GM12878 (cell line): ENCODE data around the gene THAP3. TPM values are rescaled to one million over a fixed set of nuclear protein-coding genes. Genes with fewer than 3 reads are reported as not detected.

Source experiments
- ATAC-seq: fragments of 200-7000 bp; cut with Tn5 transposase; 3 replicates; pipeline ENCODE4 v1.9.1; 2020; ENCODE audit warnings: mild to moderate bottlenecking, moderate library complexity
- BruUV-seq: library from RNA; stranded (reverse); fragments of 400-500 nt; replicated peaks from 2 replicates; lab custom pipeline; 2021; lab: Mats Ljungman, UMichigan
- CTCF ChIA-PET: fragments of 300-600 bp; sonication (Branson Sonifier 250); formaldehyde crosslinking; extraction: SDS; loops from one replicate; lab custom pipeline; 2021; ENCODE audit warnings: inconsistent platforms; lab: Yijun Ruan, JAX
- POLR2A ChIA-PET: fragments of 350-600 bp; formaldehyde crosslinking; extraction: SDS; loops from one replicate; lab custom pipeline; 2021; ENCODE audit warnings: inconsistent platforms; lab: Charles Lee
- RAD21 ChIA-PET: fragments of 300-600 bp; sonication (Branson Sonifier 250); formaldehyde crosslinking; loops from one replicate; lab custom pipeline; 2023; ENCODE audit warnings: antibody characterized with exemption; ENCODE audit not compliant: unreplicated experiment; lab: Charles Lee
- SMC1A ChIA-PET: fragments of 300-600 bp; sonication (Branson Sonifier 250); formaldehyde crosslinking; loops from one replicate; lab custom pipeline; 2023; ENCODE audit not compliant: unreplicated experiment, uncharacterized antibody; lab: Charles Lee
- DNase-seq: peaks from one replicate; pipeline ENCODE4 v3.0.0-alpha.2; 2011; ENCODE audit warnings: low read depth, low spot score
- FAIRE-seq: peaks from 3 replicates; lab custom pipeline; 2011; peaks lifted over from hg19 to GRCh38; lab: Jason Lieb, UNC
- H2AFZ ChIP-seq: 2 replicates; pipeline ENCODE4 v1.6.0; 2011; ENCODE audit warnings: low read depth, low read length, control low read depth; ENCODE audit not compliant: control insufficient read depth
- H3K27ac ChIP-seq: 2 replicates; pipeline ENCODE4 v1.5.1; 2011; ENCODE audit warnings: control low read depth; ENCODE audit not compliant: control insufficient read depth, insufficient read depth
- H3K27me3 ChIP-seq, 2 experiments: replicated peaks in 1 of 2; 2 replicates each; pipeline versions ENCODE4 v1.6.0 to v1.6.1; 2011; ENCODE audit warnings: low read length in 1 of 2; ENCODE audit not compliant: control insufficient read depth in 2 of 2, insufficient read depth in 2 of 2
- H3K36me3 ChIP-seq, 2 experiments: 2 replicates each; pipeline ENCODE4 v1.5.1; 2011; ENCODE audit warnings: low read length in 1 of 2; ENCODE audit not compliant: control insufficient read depth in 2 of 2, insufficient read depth in 2 of 2
- H3K4me1 ChIP-seq: 2 replicates; pipeline ENCODE4 v1.6.1; 2011; ENCODE audit warnings: mild to moderate bottlenecking, low read length, moderate library complexity, mixed read lengths; ENCODE audit not compliant: control insufficient read depth, insufficient read depth
- H3K4me2 ChIP-seq: 2 replicates; pipeline ENCODE4 v1.6.0; 2011; ENCODE audit warnings: control low read depth; ENCODE audit not compliant: control insufficient read depth, insufficient read depth
- H3K4me3 ChIP-seq: fragments of 200-600 bp; sonication (generic); 2 replicates; pipeline ENCODE4 v1.5.1; 2016
- H3K79me2 ChIP-seq: 2 replicates; pipeline ENCODE4 v1.6.0; 2011; ENCODE audit warnings: low read length; ENCODE audit not compliant: control insufficient read depth, insufficient read depth
- H3K9ac ChIP-seq: 2 replicates; pipeline ENCODE4 v1.8.0; 2011; ENCODE audit warnings: low read length, control low read depth, mixed read lengths; ENCODE audit not compliant: control insufficient read depth, insufficient read depth
- H3K9me3 ChIP-seq: replicated peaks from 3 replicates; pipeline ENCODE4 v1.5.1; 2011; ENCODE audit warnings: mild to moderate bottlenecking, low read length; ENCODE audit not compliant: control insufficient read depth, insufficient read depth
- H4K20me1 ChIP-seq: 2 replicates; pipeline ENCODE4 v1.6.0; 2011; ENCODE audit not compliant: control insufficient read depth, insufficient read depth
- CREM ChIP-seq: IDR thresholded peaks from 2 replicates; pipeline ENCODE4 v1.6.1; 2014; ENCODE audit warnings: antibody characterized with exemption, low read depth
- GABPA ChIP-seq: IDR thresholded peaks from 2 replicates; pipeline ENCODE4 v1.6.1; 2014; ENCODE audit warnings: antibody characterized with exemption, low read depth, mild to moderate bottlenecking, inconsistent platforms
- IKZF1 ChIP-seq: fragments of 450-650 bp; conservative IDR thresholded peaks from 2 replicates; pipeline ENCODE4 v1.6.1; 2017; ENCODE audit warnings: antibody characterized with exemption, mild to moderate bottlenecking
- NKRF ChIP-seq: fragments of 450-650 bp; conservative IDR thresholded peaks from 2 replicates; pipeline ENCODE4 v1.6.1; 2017; ENCODE audit warnings: mild to moderate bottlenecking, moderate library complexity
- PKNOX1 ChIP-seq: fragments of 450-650 bp; IDR thresholded peaks from 2 replicates; pipeline ENCODE4 v1.6.1; 2016; ENCODE audit warnings: mild to moderate bottlenecking
- POLR2AphosphoS2 ChIP-seq: IDR thresholded peaks from 2 replicates; pipeline ENCODE4 v1.6.1; 2011; ENCODE audit warnings: low read depth, mild to moderate bottlenecking, low read length, improper control_type of control experiment, moderate library complexity
- SIN3A ChIP-seq: IDR thresholded peaks from 2 replicates; pipeline ENCODE4 v1.6.1; 2012; ENCODE audit warnings: low read depth, low read length, improper control_type of control experiment
- SMARCA5 ChIP-seq: fragments of 450-650 bp; IDR thresholded peaks from 2 replicates; pipeline ENCODE4 v1.6.1; 2017; ENCODE audit warnings: mild to moderate bottlenecking
- TCF12 ChIP-seq: IDR thresholded peaks from 2 replicates; pipeline ENCODE4 v1.6.1; 2011; ENCODE audit warnings: low read depth, mild to moderate bottlenecking, low read length
- YY1 ChIP-seq: IDR thresholded peaks from 2 replicates; pipeline ENCODE4 v1.6.1; 2011; ENCODE audit warnings: low read depth, mild to moderate bottlenecking, low read length
- ZBTB40 ChIP-seq: fragments of 450-650 bp; IDR thresholded peaks from 2 replicates; pipeline ENCODE4 v1.6.1; 2016; ENCODE audit warnings: mild to moderate bottlenecking, moderate library complexity, borderline replicate concordance
- WGBS: methylation state at CpG from one replicate; pipeline ENCODE4 v1.1.6; 2016; ENCODE audit warnings: low lambda C conversion rate; ENCODE audit not compliant: insufficient replicate concordance, insufficient coverage; ENCODE audit errors: missing lambda C conversion rate; 5-methylcytosine and 5-hydroxymethylcytosine counted together
- in situ Hi-C: fragments of 300-500 bp; cut with MboI; formaldehyde crosslinking; loops from 9 replicates; pipeline ENCODE4 v1.14.3; 2018; ENCODE audit warnings: mixed read lengths
- intact Hi-C: fragments of 100-400 bp; cut with micrococcal nuclease; formaldehyde crosslinking; loops from one replicate; pipeline ENCODE4 v1.14.2; 2022; ENCODE audit not compliant: unreplicated experiment
- polyA plus RNA-seq, 11 experiments: library from polyadenylated mRNA; depleted of rRNA in 4 of 11; unstranded in 6 of 11; stranded (reverse) in 5 of 11; fragments of >200 nt; fragmentation: Nextera tagmentation in 4 of 11; fragmentation: Illumina TruSeq in 1 of 11; extraction: Ambion mirVana in 4 of 11; extraction: Trizol in 1 of 11; gene quantifications; 1 replicate in 1 of 11; 2 replicates in 10 of 11; pipeline versions ENCODE4 v1.2.1 to v1.2.3, GENCODE V29; 2011 to 2016; ENCODE audit warnings: inconsistent platforms in 2 of 11, missing spikeins in 2 of 11, low read depth in 1 of 11
- total RNA-seq, 4 experiments: library from RNA; depleted of rRNA in 3 of 4; stranded (reverse); fragments of >200 nt in 3 of 4; fragmentation: Illumina TruSeq in 1 of 4; extraction: Trizol in 1 of 4; gene quantifications; 2 replicates each; pipeline versions ENCODE4 v1.2.1 to v1.2.3, GENCODE V29; 2013 to 2021

THAP3 gene
- total and polyA plus RNA-seq, 10 of the 15 experiments (the other 5 are each of a cell fraction or from before 2014, with no cell fraction given) = 1.5 to 19.5 (median 11.9) TPM

GRCh38 chr1:6601049-6601922, 23.4 kb upstream of the THAP3 start (continued):
- TF ChIP-seq ZBTB40 = 0 out of 2 replicates have a peak, but pooled peaks have one; percentile 4

GRCh38 chr1:6601923-6602668, 22.6 kb upstream of the THAP3 start:
- H3K27ac ChIP-seq = peak overlapping the region; percentile 79
- CTCF ChIA-PET = interaction anchor here (5.4 kb wide), 1 partner anchor 48 kb away, joined by 39 read pairs; the partner anchor contains the start of genes NOL9 and TAS1R1
- H3K4me3 ChIP-seq = peak overlapping the region; percentile 94
- no peaks in the 10 kb centered on the region for H3K27me3 ChIP-seq
- ATAC-seq (peak; percentile 64), FAIRE-seq (no peak), DNase-seq (no peak)
- peaks cover 13% of the 10 kb centered on the region for H3K4me1 ChIP-seq
- H3K79me2 ChIP-seq = peaks cover 36% of the 10 kb centered on the region
- H3K36me3 ChIP-seq = peaks cover 2 to 8% of the 10 kb centered on the region in 2 experiments; a peak in 2 of 4 replicates
- no TSS peak for BruUV-seq
- peak overlapping the region; percentile 84 for H3K9ac ChIP-seq
- intact Hi-C loops (loop anchor here (1.0 kb wide), 1 partner anchor 11 kb away; the partner anchor contains the start of gene PHF13), in situ Hi-C loops (no loop called here)
- peak overlapping the region; percentile 100 for H3K4me2 ChIP-seq
- SMC1A ChIA-PET = interaction anchor here (1.6 kb wide), 1 partner anchor 49 kb away, joined by 4 read pairs; no protein-coding TSS in a partner anchor
- H2AFZ ChIP-seq = peak overlapping the region; percentile 70
- RAD21 ChIA-PET = interaction anchor here (1.1 to 3.9 kb wide), 2 partner anchors 21 to 24 kb away, joined by 3 to 38 read pairs; partner anchors contain the start of gene ZBTB48
- H4K20me1 ChIP-seq = no peaks in the 10 kb centered on the region
- WGBS = under 1% methylated on average over 103 of the region's 103 CpGs
- H3K9me3 ChIP-seq = no peaks in the 10 kb centered on the region
- POLR2A ChIA-PET = interaction anchor here (0.8 to 1.3 kb wide), 5 partner anchors 10 to 24 kb away, joined by 3 to 10 read pairs (median 4); partner anchors contain the start of gene ZBTB48
- TF ChIP-seq CREM (no peak), NKRF (peak; percentile 55), IKZF1 (peak; percentile 77), SMARCA5 (peak; percentile 49; the same call in 1 of the 2 replicates), SIN3A (peak; percentile 41; the same call in 1 of the 2 replicates), GABPA (no peak), YY1 (peak; percentile 44; the same call in 1 of the 2 replicates), PKNOX1 (0 out of 2 replicates have a peak, but pooled peaks have one; percentile 13), TCF12 (0 out of 2 replicates have a peak, but pooled peaks have one; percentile 36), POLR2AphosphoS2 (no peak)
